Subcutaneous adipose tissue (tissue), 4 donors: Measurements from ENCODE around the gene NLRP9. TPM values are rescaled to one million over a fixed set of nuclear protein-coding genes. Genes with fewer than 3 reads are reported as not detected.

Experiments used
- CTCF ChIP-seq: fragments of 450-650 bp; IDR thresholded peaks from one replicate; pipeline ENCODE4 v1.5.1; 2016; ENCODE audit warnings: low read depth, mild to moderate bottlenecking, control low read depth, antibody characterized with exemption, moderate library complexity
- total RNA-seq, 4 donors: library from RNA; depleted of rRNA; stranded (reverse); fragments of >200 nt; gene quantifications; one replicate each; pipeline ENCODE4 v1.1.0, GENCODE V29; 2016

Gene NLRP9
- total RNA-seq, 4 donors from 2014 or later, result not detected

- no peak for TF ChIP-seq CTCF
Measured at GRCh38 chr19:55689411-55690108, 48.6 kb downstream of the NLRP9 start.

DNA sequence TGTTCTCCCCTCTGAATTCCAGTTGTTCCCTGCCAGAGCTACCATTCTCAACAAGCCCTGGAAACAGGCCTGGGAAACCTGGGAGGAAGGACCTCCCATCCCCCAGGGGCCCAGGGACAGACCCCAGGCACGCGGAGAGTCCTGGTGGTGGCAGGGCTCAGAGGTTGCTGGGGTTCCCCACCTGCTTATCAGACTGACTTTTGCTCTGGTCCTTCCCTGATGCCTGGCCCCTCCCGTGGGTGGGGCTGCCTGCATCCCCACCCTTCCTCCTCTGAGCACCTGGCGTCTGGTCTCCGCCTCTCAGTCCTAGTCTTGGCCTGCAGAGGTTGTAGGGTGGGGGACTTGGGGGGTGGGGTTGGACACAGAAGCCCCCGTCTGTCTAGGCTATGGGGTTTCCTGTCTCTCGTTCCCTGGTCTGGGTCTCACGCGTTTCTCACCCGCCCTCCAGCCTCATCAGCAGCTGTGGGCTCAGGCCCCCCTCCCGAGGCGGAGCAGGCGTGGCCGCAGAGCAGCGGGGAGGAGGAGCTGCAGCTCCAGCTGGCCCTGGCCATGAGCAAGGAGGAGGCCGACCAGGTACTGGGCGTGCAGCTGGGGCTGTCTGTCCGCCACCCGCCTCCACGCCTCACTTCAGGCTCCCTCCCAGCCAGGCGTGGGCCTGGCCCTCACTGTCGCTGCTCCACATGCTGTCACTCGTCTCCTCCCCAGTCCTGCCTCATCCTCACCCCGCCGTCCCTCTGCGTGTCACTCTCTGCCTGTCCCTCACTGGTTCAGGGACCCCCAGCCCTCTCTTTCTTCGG lies 49.6 kb downstream of the NLRP9 start:
- TF ChIP-seq CTCF, result no peak

GRCh38 chr19:55687281-55688201 lies 50.7 kb downstream of the NLRP9 start:
- no peak for TF ChIP-seq CTCF

GRCh38 chr19:55686311-55687050 lies 51.7 kb downstream of the NLRP9 start:
- TF ChIP-seq CTCF, result no peak

DNA sequence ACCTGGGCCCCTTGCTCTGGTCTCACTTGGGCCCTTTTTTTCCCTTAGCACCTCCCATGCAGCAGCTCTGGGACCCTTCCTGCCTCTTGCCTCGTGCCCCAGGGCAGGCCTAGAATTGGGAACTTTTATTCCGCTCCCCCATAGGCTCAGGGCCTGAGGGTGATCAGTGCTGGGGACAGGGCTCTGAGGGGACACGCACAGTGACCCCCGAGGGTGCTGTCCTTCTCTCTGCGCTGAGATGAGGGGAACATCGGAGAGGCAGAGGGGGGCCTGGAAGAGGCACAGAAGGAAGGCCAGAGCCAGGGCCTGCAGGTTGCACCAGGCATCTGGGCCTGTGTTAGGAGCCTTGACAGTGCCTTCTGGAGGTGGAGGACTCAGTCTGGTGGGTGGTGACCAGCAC lies 52.4 kb downstream of the NLRP9 start:
- no peak for TF ChIP-seq CTCF

GRCh38 chr19:55684946-55685681 lies 53.1 kb downstream of the NLRP9 start:
- no peak for TF ChIP-seq CTCF
